Measurements from ENCODE around the gene FARP2.

The FARP2 gene

GRCh38 chr2:241490825-241491506, 134.9 kb downstream of the FARP2 start:
- DNase-seq (ENCODE audit: low read depth): no peak

GRCh38 chr2:241491549-241492173, 135.6 kb downstream of the FARP2 start:
- no peak for DNase-seq (ENCODE audit: low read depth)

GRCh38 chr2:241492174-241492565, 136.1 kb downstream of the FARP2 start:
- no peak for DNase-seq (ENCODE audit: low read depth)

- no peak for DNase-seq (ENCODE audit: low read depth)
Observed at GRCh38 chr2:241493092-241493491, 137.0 kb downstream of the FARP2 start.

- no peak for DNase-seq (ENCODE audit: low read depth)
Observed at GRCh38 chr2:241494311-241494908, 138.3 kb downstream of the FARP2 start.

GRCh38 chr2:241495172-241496002, 139.3 kb downstream of the FARP2 start:
- no peak for DNase-seq (ENCODE audit: low read depth)

- DNase-seq (ENCODE audit: low read depth): no peak
Observed at GRCh38 chr2:241496003-241496707, 140.1 kb downstream of the FARP2 start.

GRCh38 chr2:241496904-241497877, 141.1 kb downstream of the FARP2 start:
- DNase-seq (ENCODE audit: low read depth): no peak

- no peak for DNase-seq (ENCODE audit: low read depth)
Observed at GRCh38 chr2:241498115-241499070, 142.3 kb downstream of the FARP2 start.

- no peak for DNase-seq (ENCODE audit: low read depth)
Observed at GRCh38 chr2:241499146-241499965, 143.3 kb downstream of the FARP2 start.

GRCh38 chr2:241500016-241500415, 143.9 kb downstream of the FARP2 start:
- no peak for DNase-seq (ENCODE audit: low read depth)

- DNase-seq (ENCODE audit: low read depth): no peak
Observed at GRCh38 chr2:241500431-241500975, 144.4 kb downstream of the FARP2 start.

GRCh38 chr2:241501099-241501541, 145.0 kb downstream of the FARP2 start:
- DNase-seq (ENCODE audit: low read depth): no peak

- DNase-seq (ENCODE audit: low read depth): no peak
Observed at GRCh38 chr2:241501551-241501950, 145.5 kb downstream of the FARP2 start.

- DNase-seq (ENCODE audit: low read depth): no peak
Observed at GRCh38 chr2:241502281-241502680, 146.2 kb downstream of the FARP2 start.

- DNase-seq (ENCODE audit: low read depth): no peak
Observed at GRCh38 chr2:241503776-241504392, 147.8 kb downstream of the FARP2 start.

- DNase-seq (ENCODE audit: low read depth): no peak
Observed at GRCh38 chr2:241505086-241505780, 149.1 kb downstream of the FARP2 start.

All from activated T-cell treated with anti-CD3 and anti-CD28 coated beads for 48 hours (primary cell).